PFSK-1 (cell line): ENCODE measurements around the gene EPHA8.

Source experiments
- POLR2AphosphoS5 ChIP-seq: IDR thresholded peaks from 2 replicates; pipeline ENCODE4 v1.6.1; 2012; ENCODE audit warnings: low read depth, mild to moderate bottlenecking, control low read depth, low read length, moderate library complexity
- TF ChIP-seq, protein P1 (sequence below), 2 experiments: IDR thresholded peaks; 2 replicates each; pipeline versions ENCODE4 v1.6.1 to v1.8.0; 2011 to 2012; ENCODE audit warnings: low read depth in 2 of 2, low read length in 2 of 2, control low read depth in 1 of 2, inconsistent platforms in 1 of 2, mild to moderate bottlenecking in 1 of 2, moderate library complexity in 1 of 2; ENCODE audit not compliant: insufficient read depth in 1 of 2

DNA sequence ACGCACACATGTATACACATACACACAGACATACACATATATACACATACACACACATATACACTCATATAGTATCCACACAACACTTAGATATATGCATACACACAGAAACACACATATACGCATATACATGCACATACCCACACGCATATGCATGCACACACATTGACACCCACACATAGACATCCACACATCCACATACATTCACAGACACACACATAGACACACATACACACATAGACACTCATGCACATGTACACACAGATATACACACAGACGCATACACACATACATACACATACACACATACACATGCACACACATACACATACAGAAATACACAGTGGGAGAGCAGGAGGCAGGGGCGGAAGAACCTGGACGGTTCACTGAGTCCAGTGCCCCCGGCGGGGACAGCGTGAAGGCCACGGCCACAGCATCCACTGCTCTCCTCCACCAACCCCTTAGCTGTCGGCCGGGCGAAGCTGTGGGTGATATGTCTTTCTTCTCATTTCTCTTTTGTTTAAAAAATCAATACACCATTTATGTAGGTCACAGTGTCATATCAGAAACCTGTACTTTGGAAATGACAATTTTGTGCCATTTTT is 86.9 kb downstream of the EPHA8 start:
- TF ChIP-seq, protein P1, sequence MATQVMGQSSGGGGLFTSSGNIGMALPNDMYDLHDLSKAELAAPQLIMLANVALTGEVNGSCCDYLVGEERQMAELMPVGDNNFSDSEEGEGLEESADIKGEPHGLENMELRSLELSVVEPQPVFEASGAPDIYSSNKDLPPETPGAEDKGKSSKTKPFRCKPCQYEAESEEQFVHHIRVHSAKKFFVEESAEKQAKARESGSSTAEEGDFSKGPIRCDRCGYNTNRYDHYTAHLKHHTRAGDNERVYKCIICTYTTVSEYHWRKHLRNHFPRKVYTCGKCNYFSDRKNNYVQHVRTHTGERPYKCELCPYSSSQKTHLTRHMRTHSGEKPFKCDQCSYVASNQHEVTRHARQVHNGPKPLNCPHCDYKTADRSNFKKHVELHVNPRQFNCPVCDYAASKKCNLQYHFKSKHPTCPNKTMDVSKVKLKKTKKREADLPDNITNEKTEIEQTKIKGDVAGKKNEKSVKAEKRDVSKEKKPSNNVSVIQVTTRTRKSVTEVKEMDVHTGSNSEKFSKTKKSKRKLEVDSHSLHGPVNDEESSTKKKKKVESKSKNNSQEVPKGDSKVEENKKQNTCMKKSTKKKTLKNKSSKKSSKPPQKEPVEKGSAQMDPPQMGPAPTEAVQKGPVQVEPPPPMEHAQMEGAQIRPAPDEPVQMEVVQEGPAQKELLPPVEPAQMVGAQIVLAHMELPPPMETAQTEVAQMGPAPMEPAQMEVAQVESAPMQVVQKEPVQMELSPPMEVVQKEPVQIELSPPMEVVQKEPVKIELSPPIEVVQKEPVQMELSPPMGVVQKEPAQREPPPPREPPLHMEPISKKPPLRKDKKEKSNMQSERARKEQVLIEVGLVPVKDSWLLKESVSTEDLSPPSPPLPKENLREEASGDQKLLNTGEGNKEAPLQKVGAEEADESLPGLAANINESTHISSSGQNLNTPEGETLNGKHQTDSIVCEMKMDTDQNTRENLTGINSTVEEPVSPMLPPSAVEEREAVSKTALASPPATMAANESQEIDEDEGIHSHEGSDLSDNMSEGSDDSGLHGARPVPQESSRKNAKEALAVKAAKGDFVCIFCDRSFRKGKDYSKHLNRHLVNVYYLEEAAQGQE (IDR thresholded peaks at IDR 0.05; ENCODE audit: insufficient read depth in 1 of 2, low read depth in 2 of 2, low read length in 2 of 2), result no peak
- no peak for TF ChIP-seq POLR2AphosphoS5
